HUES6 (cell line): ENCODE results near the gene BHLHE40.

Experiments
- H3K27ac ChIP-seq: 2 replicates; pipeline ENCODE4 v1.7.0; 2013; ENCODE audit warnings: low read depth, mild to moderate bottlenecking, low read length, inconsistent platforms
- H3K27me3 ChIP-seq: 2 replicates; pipeline ENCODE4 v1.6.1; 2013; ENCODE audit warnings: low read length; ENCODE audit not compliant: control insufficient read depth, insufficient read depth
- H3K36me3 ChIP-seq: 2 replicates; pipeline ENCODE4 v1.6.1; 2013; ENCODE audit warnings: low read length; ENCODE audit not compliant: control insufficient read depth, insufficient read depth
- H3K4me1 ChIP-seq: 2 replicates; pipeline ENCODE4 v1.6.1; 2013; ENCODE audit warnings: low read length; ENCODE audit not compliant: control insufficient read depth, insufficient read depth
- H3K4me3 ChIP-seq: 2 replicates; pipeline ENCODE4 v1.5.1; 2013; ENCODE audit warnings: low read depth, low read length
- H3K9ac ChIP-seq: one replicate; pipeline ENCODE4 v1.6.1; 2013; ENCODE audit warnings: mild to moderate bottlenecking, low read length
- H3K9me3 ChIP-seq: 2 replicates; pipeline ENCODE4 v1.6.1; 2013; ENCODE audit warnings: low read depth, low read length; ENCODE audit not compliant: control insufficient read depth, insufficient read depth

BHLHE40 gene

DNA sequence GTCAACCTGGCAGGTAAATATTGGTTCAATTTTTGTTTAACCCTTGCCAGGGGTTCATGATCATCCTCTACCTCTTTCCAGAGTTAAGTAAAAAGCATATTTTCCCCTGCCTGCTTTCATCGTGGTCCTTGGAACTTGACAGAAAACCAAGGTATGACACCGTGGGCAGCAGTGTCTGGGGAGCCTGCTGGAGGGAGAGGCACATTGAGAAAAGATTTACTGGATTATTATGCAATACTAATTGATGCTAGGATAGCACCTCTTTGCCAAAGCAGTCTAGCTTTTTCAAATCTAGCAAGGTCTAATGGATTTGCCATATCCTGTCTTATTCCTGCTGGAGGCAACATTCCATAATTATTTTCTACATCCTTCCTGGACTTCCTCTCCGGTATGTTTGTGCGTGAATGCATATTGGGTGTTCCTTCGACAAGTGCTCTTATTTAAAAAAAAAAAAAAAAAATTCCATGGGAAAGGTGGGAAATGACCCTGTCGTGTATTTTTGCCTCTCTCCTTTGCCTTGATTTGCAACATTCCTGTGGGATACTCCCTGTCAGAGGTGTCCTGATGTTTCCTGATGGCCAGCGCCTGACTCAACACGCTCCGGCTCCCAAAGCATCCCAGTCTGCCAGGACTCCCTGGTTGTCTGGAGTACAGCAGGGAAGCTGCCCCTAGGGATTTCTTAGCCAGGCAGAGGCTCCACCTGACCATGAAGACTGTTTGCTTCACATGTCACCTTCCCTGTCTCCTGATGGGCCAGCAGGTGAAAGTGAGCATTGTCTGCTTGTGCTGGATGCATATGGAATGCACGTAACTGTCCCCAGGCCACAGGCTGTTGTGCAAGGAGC, 6.3 kb downstream of the BHLHE40 start:
- peaks cover 32% of the 10 kb centered on the region; the same call in 1 of the 2 replicates for H3K36me3 ChIP-seq
- H3K4me1 ChIP-seq = peaks cover 54% of the 10 kb centered on the region
- no peaks in the 10 kb centered on the region for H3K9me3 ChIP-seq
- peaks cover 4% of the 10 kb centered on the region; the same call in 1 of the 2 replicates for H3K27me3 ChIP-seq
- H3K27ac ChIP-seq = peak overlapping the region; percentile 52; the same call in 1 of the 2 replicates
- peak overlapping the region; percentile 52; the same call in 1 of the 2 replicates for H3K4me3 ChIP-seq
- H3K9ac ChIP-seq = peak overlapping the region; percentile 56

GRCh38 chr3:4986175-4986781, 7.0 kb downstream of the BHLHE40 start:
- Histone ChIP-seq H3K27me3 (peaks cover 4% of the 10 kb centered on the region; the same call in 1 of the 2 replicates), H3K4me1 (peaks cover 52% of the 10 kb centered on the region), H3K4me3 (peak overlapping the region; percentile 52), H3K9me3 (no peaks in the 10 kb centered on the region), H3K9ac (peak overlapping the region; percentile 56), H3K27ac (peak overlapping the region; percentile 52; the same call in 1 of the 2 replicates), H3K36me3 (peaks cover 30% of the 10 kb centered on the region; the same call in 1 of the 2 replicates)

DNA sequence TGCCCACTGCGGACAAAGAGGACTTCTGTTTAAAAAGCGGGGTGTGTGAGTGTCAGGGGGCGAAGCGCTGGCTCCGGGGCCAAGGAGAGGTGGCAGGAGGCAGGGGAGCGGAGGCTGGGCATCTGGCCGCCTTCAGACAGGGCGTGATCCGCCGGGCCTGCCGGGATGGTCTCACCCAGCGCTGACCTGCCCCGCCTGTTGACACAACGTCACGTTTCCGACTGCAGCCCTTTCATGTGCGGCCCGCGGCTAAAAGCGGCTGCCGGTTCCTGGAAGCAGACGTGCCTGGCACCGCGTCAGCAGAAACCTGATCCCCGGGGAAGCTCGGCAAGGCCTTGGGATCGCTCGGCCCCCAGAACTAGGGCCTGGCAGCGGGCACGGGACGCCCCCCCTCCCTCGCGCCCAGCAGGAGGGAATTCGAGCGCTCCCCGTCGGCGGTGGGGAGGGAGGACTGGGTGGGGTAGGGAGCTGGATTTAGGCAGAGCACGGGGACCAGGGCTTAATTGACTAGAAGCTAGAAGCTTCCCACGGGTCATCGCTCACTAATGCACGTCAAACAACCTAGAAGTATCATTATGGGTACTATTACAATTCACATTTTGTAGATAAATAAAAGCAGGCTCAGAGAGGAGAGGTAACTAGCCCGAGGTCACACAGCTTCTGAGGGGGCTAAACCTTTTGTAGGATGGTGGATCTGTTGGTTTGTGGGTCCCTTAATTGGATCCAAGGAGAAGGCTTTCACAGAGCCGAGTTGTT, 7.7 kb downstream of the BHLHE40 start:
- Histone ChIP-seq H3K9me3 (no peaks in the 10 kb centered on the region), H3K27ac (peak overlapping the region; percentile 52; the same call in 1 of the 2 replicates), H3K27me3 (peaks cover 4% of the 10 kb centered on the region; the same call in 1 of the 2 replicates), H3K36me3 (peaks cover 24% of the 10 kb centered on the region; the same call in 1 of the 2 replicates), H3K4me3 (peak overlapping the region; percentile 52), H3K9ac (peak overlapping the region; percentile 56), H3K4me1 (peaks cover 46% of the 10 kb centered on the region)

- Histone ChIP-seq H3K36me3 (peaks cover 18% of the 10 kb centered on the region; the same call in 1 of the 2 replicates), H3K9me3 (no peaks in the 10 kb centered on the region), H3K4me3 (peak overlapping the region; percentile 52), H3K27ac (no peak overlapping the region), H3K27me3 (peaks cover 4% of the 10 kb centered on the region; the same call in 1 of the 2 replicates), H3K4me1 (peaks cover 41% of the 10 kb centered on the region), H3K9ac (peak overlapping the region; percentile 40)
Measured at GRCh38 chr3:4987538-4988296, 8.5 kb downstream of the BHLHE40 start.

GRCh38 chr3:4988983-4989834, 10.0 kb downstream of the BHLHE40 start:
- H3K4me3 ChIP-seq = no peak overlapping the region
- H3K36me3 ChIP-seq = peaks cover 4% of the 10 kb centered on the region; the same call in 1 of the 2 replicates
- peaks cover 26% of the 10 kb centered on the region for H3K4me1 ChIP-seq
- peaks cover 4% of the 10 kb centered on the region; the same call in 1 of the 2 replicates for H3K27me3 ChIP-seq
- H3K27ac ChIP-seq = no peak overlapping the region
- no peak overlapping the region for H3K9ac ChIP-seq
- H3K9me3 ChIP-seq = no peaks in the 10 kb centered on the region

DNA sequence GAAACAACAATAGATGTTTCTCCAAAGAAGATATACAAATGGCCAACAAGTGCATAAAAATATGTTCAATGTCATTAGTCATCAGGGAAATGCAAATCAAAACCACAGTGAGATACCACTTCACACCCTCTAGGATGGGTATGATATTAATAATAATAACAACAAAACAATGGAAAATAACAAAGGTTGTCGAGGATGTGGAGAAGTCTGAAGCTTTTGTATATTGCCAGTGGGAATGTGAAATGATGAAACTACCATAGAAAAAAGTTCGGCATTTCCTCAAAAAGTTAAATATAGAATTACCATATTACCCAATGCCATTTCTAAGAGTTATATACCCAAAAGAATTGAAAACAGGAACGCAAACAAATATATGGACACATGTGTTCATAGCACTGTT, 10.8 kb downstream of the BHLHE40 start:
- Histone ChIP-seq H3K9me3 (no peaks in the 10 kb centered on the region), H3K27ac (no peak overlapping the region), H3K4me1 (peaks cover 26% of the 10 kb centered on the region), H3K9ac (no peak overlapping the region), H3K36me3 (no peaks in the 10 kb centered on the region), H3K27me3 (peaks cover 4% of the 10 kb centered on the region; the same call in 1 of the 2 replicates), H3K4me3 (no peak overlapping the region)

- Histone ChIP-seq H3K27me3 (no peaks in the 10 kb centered on the region), H3K9ac (no peak overlapping the region), H3K4me1 (peaks cover 31% of the 10 kb centered on the region), H3K36me3 (no peaks in the 10 kb centered on the region), H3K27ac (no peak overlapping the region), H3K9me3 (no peaks in the 10 kb centered on the region), H3K4me3 (no peak overlapping the region)
Measured at GRCh38 chr3:4992118-4992517, 12.9 kb downstream of the BHLHE40 start.

DNA sequence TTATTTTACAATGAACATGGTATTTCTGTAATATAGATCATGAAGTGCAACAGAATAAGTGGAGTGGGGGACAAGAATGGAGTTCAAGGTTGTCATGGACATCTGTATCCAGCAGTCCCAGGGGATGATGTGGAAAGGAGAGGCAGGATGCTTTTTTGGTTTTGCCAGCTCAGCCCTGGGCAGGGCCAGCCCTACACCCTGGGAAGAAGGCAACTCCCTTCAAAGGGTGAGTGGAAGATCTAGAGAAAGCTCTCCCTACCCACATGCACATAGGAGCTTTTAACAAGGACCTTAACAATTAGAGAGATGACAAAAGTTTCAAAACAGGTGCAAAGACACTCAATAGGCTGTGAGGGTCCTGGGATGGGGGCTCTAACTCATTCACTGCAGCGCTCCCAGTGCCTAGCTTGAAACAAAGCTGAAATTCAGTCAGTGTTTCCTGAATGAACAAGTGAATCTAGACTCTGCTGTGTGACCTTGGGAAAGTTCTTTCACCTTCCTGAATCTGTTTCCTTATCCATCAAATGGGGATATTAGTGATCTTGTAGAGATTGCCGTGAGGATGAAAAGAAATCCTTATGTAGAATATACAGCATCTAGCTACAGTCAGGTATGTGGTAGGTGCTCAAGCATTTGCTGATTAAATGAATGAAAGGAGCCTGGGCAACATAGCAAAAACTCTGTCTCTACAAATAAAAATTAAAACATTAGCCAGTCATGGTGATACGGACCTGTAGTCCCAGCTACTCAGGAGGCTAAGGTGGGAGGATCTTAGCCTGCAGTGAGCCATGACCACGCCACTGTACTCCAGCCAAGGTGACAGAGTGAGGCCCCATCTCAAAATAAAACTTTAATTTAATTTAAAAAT, 14.3 kb downstream of the BHLHE40 start:
- H3K9ac ChIP-seq = no peak overlapping the region
- H3K9me3 ChIP-seq = no peaks in the 10 kb centered on the region
- no peaks in the 10 kb centered on the region for H3K27me3 ChIP-seq
- H3K4me1 ChIP-seq = peaks cover 31% of the 10 kb centered on the region
- H3K27ac ChIP-seq = no peak overlapping the region
- no peaks in the 10 kb centered on the region for H3K36me3 ChIP-seq
- H3K4me3 ChIP-seq = no peak overlapping the region

- H3K9ac ChIP-seq = no peak overlapping the region
- H3K36me3 ChIP-seq = no peaks in the 10 kb centered on the region
- no peaks in the 10 kb centered on the region for H3K9me3 ChIP-seq
- H3K4me1 ChIP-seq = peaks cover 25% of the 10 kb centered on the region
- H3K27me3 ChIP-seq = no peaks in the 10 kb centered on the region
- H3K27ac ChIP-seq = peak overlapping the region; percentile 61; the same call in 1 of the 2 replicates
- no peak overlapping the region for H3K4me3 ChIP-seq
Measured at GRCh38 chr3:4994144-4994730, 15.0 kb downstream of the BHLHE40 start.
